ENCODE measurements around the gene LSAMP. TPM values are rescaled to one million over a fixed set of nuclear protein-coding genes. Genes with fewer than 3 reads are reported as not detected.

The LSAMP gene
- polyA plus RNA-seq, 1 of the 3 experiments (the other 2 are of a cell fraction): 6.6 TPM

DNA sequence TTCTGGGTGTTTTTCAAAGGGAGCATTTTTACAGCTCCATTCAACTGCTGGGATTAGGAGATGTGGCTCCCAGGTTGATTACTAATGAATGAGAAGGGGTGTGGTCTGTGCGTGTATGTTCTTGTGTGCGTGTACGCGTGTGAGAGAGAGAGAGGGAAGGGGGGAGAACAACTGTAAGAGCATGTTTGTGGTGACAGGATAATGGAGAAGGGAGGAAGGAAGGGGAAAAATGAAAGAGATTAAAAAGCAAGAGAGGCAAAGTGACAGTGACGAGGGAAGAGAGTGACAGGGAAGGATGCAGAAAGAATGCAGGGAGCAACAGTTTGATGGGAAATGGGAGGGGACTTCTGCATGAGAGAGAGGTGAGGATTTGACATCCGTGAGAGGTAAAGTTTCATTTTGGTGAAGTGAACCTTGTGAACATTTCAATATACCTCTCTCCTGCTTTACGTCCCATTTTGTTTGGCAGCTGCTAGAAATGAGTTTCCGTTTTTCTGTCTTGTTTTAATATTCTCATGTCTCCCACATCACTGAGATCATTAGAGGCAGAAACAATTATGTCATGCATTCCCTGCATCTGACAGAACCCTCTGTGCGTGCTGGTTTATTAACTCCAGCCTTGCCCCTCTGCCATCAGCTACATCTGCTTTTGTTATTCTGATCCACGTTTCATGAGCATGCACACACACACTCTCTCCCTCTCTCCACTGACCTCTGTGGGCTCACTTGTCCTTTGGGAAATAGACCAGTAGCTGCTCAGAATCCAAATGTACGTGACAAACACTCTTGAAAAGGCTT is 660.3 kb downstream of the LSAMP start:
- H3K9me2 ChIP-seq: no peaks in the 10 kb centered on the region
- DNase-seq: peak; percentile 68
- H3K4me3 ChIP-seq (ENCODE audit: low read depth in 2 of 2, low read length in 1 of 2): peak overlapping the region; percentile 59 to 66
- CTCF ChIA-PET: interaction anchor here (0.6 to 6.1 kb wide), 87 partner anchors 10 to 1713 kb away, joined by 3 to 85 read pairs (median 5); no protein-coding TSS in a partner anchor
- POLR2A ChIA-PET: interaction anchor here (0.7 to 3.7 kb wide), 7 partner anchors 24 to 638 kb away, joined by 3 to 65 read pairs (median 7); partner anchors contain the start of gene ZBTB20
- 5% methylated on average over 11 of the region's 11 CpGs for WGBS (ENCODE audit: low lambda C conversion rate)
- H3F3A ChIP-seq (replicated peaks; ENCODE audit: insufficient read depth): peaks cover 27% of the 10 kb centered on the region
- H3K4me2 ChIP-seq: peak overlapping the region; percentile 81
- no peaks in the 10 kb centered on the region for H3K36me3 ChIP-seq (replicated peaks in 1 of 2; ENCODE audit: control insufficient read depth in 1 of 2, insufficient read depth in 2 of 2, low read length in 1 of 2)
- no peak for TF ChIP-seq CHD2 (IDR thresholded peaks at IDR 0.05; ENCODE audit: low read length, partially characterized antibody)
- peak; percentile 34; the same call in 1 of the 2 replicates for TF ChIP-seq SIN3A (IDR thresholded peaks at IDR 0.05; ENCODE audit: borderline replicate concordance, low read depth, low read length)
- TF ChIP-seq FOXM1 (IDR thresholded peaks at IDR 0.05; ENCODE audit: low read depth): no peak
- TF ChIP-seq, protein P1, sequence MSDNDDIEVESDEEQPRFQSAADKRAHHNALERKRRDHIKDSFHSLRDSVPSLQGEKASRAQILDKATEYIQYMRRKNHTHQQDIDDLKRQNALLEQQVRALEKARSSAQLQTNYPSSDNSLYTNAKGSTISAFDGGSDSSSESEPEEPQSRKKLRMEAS (IDR thresholded peaks at IDR 0.05; ENCODE audit: low read depth): no peak; the same call in 1 of the 2 replicates
- TF ChIP-seq POLR2AphosphoS5 (IDR thresholded peaks at IDR 0.05; ENCODE audit: low read depth, low read length): peak; percentile 24; the same call in 1 of the 2 replicates
- TF ChIP-seq, protein P2, sequence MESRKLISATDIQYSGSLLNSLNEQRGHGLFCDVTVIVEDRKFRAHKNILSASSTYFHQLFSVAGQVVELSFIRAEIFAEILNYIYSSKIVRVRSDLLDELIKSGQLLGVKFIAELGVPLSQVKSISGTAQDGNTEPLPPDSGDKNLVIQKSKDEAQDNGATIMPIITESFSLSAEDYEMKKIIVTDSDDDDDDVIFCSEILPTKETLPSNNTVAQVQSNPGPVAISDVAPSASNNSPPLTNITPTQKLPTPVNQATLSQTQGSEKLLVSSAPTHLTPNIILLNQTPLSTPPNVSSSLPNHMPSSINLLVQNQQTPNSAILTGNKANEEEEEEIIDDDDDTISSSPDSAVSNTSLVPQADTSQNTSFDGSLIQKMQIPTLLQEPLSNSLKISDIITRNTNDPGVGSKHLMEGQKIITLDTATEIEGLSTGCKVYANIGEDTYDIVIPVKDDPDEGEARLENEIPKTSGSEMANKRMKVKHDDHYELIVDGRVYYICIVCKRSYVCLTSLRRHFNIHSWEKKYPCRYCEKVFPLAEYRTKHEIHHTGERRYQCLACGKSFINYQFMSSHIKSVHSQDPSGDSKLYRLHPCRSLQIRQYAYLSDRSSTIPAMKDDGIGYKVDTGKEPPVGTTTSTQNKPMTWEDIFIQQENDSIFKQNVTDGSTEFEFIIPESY (IDR thresholded peaks at IDR 0.05; ENCODE audit: borderline replicate concordance, low read depth): no peak
- TF ChIP-seq RCOR1 (IDR thresholded peaks at IDR 0.05; ENCODE audit: low read length): peak; percentile 30; the same call in 1 of the 2 replicates
- TF ChIP-seq, protein P3, sequence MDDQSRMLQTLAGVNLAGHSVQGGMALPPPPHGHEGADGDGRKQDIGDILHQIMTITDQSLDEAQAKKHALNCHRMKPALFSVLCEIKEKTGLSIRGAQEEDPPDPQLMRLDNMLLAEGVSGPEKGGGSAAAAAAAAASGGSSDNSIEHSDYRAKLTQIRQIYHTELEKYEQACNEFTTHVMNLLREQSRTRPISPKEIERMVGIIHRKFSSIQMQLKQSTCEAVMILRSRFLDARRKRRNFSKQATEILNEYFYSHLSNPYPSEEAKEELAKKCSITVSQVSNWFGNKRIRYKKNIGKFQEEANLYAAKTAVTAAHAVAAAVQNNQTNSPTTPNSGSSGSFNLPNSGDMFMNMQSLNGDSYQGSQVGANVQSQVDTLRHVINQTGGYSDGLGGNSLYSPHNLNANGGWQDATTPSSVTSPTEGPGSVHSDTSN (IDR thresholded peaks at IDR 0.05): peak; percentile 68
- no peak for TF ChIP-seq TEAD4 (IDR thresholded peaks at IDR 0.05; ENCODE audit: borderline replicate concordance, insufficient read depth)
- TF ChIP-seq RFX5 (IDR thresholded peaks at IDR 0.05; ENCODE audit: low read length): no peak
- TF ChIP-seq JUND (IDR thresholded peaks at IDR 0.05): peak; percentile 30
- TF ChIP-seq, protein P4, sequence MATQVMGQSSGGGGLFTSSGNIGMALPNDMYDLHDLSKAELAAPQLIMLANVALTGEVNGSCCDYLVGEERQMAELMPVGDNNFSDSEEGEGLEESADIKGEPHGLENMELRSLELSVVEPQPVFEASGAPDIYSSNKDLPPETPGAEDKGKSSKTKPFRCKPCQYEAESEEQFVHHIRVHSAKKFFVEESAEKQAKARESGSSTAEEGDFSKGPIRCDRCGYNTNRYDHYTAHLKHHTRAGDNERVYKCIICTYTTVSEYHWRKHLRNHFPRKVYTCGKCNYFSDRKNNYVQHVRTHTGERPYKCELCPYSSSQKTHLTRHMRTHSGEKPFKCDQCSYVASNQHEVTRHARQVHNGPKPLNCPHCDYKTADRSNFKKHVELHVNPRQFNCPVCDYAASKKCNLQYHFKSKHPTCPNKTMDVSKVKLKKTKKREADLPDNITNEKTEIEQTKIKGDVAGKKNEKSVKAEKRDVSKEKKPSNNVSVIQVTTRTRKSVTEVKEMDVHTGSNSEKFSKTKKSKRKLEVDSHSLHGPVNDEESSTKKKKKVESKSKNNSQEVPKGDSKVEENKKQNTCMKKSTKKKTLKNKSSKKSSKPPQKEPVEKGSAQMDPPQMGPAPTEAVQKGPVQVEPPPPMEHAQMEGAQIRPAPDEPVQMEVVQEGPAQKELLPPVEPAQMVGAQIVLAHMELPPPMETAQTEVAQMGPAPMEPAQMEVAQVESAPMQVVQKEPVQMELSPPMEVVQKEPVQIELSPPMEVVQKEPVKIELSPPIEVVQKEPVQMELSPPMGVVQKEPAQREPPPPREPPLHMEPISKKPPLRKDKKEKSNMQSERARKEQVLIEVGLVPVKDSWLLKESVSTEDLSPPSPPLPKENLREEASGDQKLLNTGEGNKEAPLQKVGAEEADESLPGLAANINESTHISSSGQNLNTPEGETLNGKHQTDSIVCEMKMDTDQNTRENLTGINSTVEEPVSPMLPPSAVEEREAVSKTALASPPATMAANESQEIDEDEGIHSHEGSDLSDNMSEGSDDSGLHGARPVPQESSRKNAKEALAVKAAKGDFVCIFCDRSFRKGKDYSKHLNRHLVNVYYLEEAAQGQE (IDR thresholded peaks at IDR 0.05; ENCODE audit: low read depth, low read length): peak; percentile 33; the same call in 1 of the 2 replicates
- peak; percentile 83 for TF ChIP-seq TCF12 (IDR thresholded peaks at IDR 0.05)
- TF ChIP-seq EP300 (IDR thresholded peaks at IDR 0.05; ENCODE audit: borderline replicate concordance in 1 of 2, low read depth in 1 of 2, low read length in 1 of 2): peak; percentile 19 to 49; a peak in 2 of 4 replicates
- peak; percentile 86 for TF ChIP-seq MXI1 (IDR thresholded peaks at IDR 0.05; ENCODE audit: low read depth, low read length)
- peak overlapping the region; percentile 95 for H3K9ac ChIP-seq
- no peaks in the 10 kb centered on the region for H4K20me1 ChIP-seq (ENCODE audit: insufficient read depth)
- no peaks in the 10 kb centered on the region for H3K27me3 ChIP-seq (ENCODE audit: insufficient read depth)
- peak overlapping the region; percentile 82 for H2AFZ ChIP-seq (ENCODE audit: low read depth)
- H3K27ac ChIP-seq (ENCODE audit: low read depth in 2 of 2, low read length in 1 of 2): peak overlapping the region; percentile 97
- no peaks in the 10 kb centered on the region for H3K9me3 ChIP-seq
- H3K79me2 ChIP-seq (ENCODE audit: insufficient read depth): no peaks in the 10 kb centered on the region
- H3K4me1 ChIP-seq (ENCODE audit: control insufficient read depth in 1 of 2, insufficient read depth in 2 of 2, low read depth in 1 of 2, low read length in 1 of 2): peaks cover 10 to 18% of the 10 kb centered on the region in 2 experiments

Measured in SK-N-SH (cell line).